Measurements from ENCODE around the gene ITM2B. TPM values are rescaled to one million over a fixed set of nuclear protein-coding genes. Genes with fewer than 3 reads are reported as not detected.
A peak's percentile ranks its signal among the peaks of the same experiment; 100 is the strongest.
"Not testable (repeated sequence)": the region's sequence is repeated elsewhere in the genome, so short reads cannot be mapped to it uniquely, and the experiment has no call there.

Gene ITM2B
- total and polyA plus RNA-seq, 7 donors, result 105 to 219 (median 154) TPM

- WGBS, 3 donors, result 1 to 3% (median 1%) methylated on average over 7 of the region's 7 CpGs
- peak overlapping the region; percentile 97 for H3K4me3 ChIP-seq
Observed at GRCh38 chr13:48235341-48236135, 2.5 kb downstream of the ITM2B start.

GRCh38 chr13:48236528-48237353 lies 3.7 kb downstream of the ITM2B start:
- H3K4me1 ChIP-seq, result peaks cover 47% of the 10 kb centered on the region
- TF ChIP-seq CTCF (IDR thresholded peaks at IDR 0.05), result no peak
- DNase-seq (no peak), ATAC-seq (peak in 3 of 4 donors; percentile 62 to 81 (median 77))
- no peaks in the 10 kb centered on the region for H3K9me3 ChIP-seq
- H3K36me3 ChIP-seq (ENCODE audit: insufficient read depth in 1 of 2, low read depth in 1 of 2), result peaks cover 0 to 18% of the 10 kb centered on the region in 2 donors
- peak overlapping the region; percentile 99 for H3K27ac ChIP-seq
- intact Hi-C loops (cut with DNase I), result loop anchor here in 1 of 2 donors (5.0 to 10.0 kb wide), 2 partner anchors 66 to 338 kb away; partner anchors contain the start of gene RB1
- H3K4me3 ChIP-seq, result peak overlapping the region; percentile 97
- 7 to 15% (median 8%) methylated on average over 3 of the region's 3 CpGs for WGBS, 3 donors
- no peaks in the 10 kb centered on the region for H3K27me3 ChIP-seq (ENCODE audit: insufficient read depth in 3 of 3, low read length in 2 of 3)

More at GRCh38 chr13:48235341-48236135, 2.5 kb downstream of the ITM2B start:
- no peak for DNase-seq
- Histone ChIP-seq H3K36me3 (ENCODE audit: insufficient read depth in 1 of 2, low read depth in 1 of 2) (peaks cover 0 to 12% of the 10 kb centered on the region in 2 donors), H3K27ac (peak overlapping the region; percentile 99), H3K27me3 (ENCODE audit: insufficient read depth in 3 of 3, low read length in 2 of 3) (no peaks in the 10 kb centered on the region), H3K4me1 (peaks cover 47% of the 10 kb centered on the region), H3K9me3 (no peaks in the 10 kb centered on the region)
- TF ChIP-seq CTCF (IDR thresholded peaks at IDR 0.05), result no peak
- intact Hi-C loops (cut with DNase I), result loop anchor here in 1 of 2 donors (5.0 to 10.0 kb wide), 2 partner anchors 67 to 339 kb away; partner anchors contain the start of gene RB1
- ATAC-seq, result peak; percentile 58 to 74 (median 64)

GRCh38 chr13:48239369-48239768 lies 6.4 kb downstream of the ITM2B start:
- not testable (repeated sequence) for H3K27ac ChIP-seq; ATAC-seq; H3K4me3 ChIP-seq; H3K9me3 ChIP-seq; H3K27me3 ChIP-seq (ENCODE audit: insufficient read depth in 3 of 3, low read length in 2 of 3); DNase-seq
- 96 to 99% (median 97%) methylated on average over 6 of the region's 6 CpGs for WGBS, 3 donors
- Histone ChIP-seq H3K36me3 (ENCODE audit: insufficient read depth in 1 of 2, low read depth in 1 of 2) (peaks cover 0 to 26% of the 10 kb centered on the region in 2 donors), H3K4me1 (peaks cover 60% of the 10 kb centered on the region)
- intact Hi-C loops (cut with DNase I), result loop anchor here in 1 of 2 donors (5.0 to 10.0 kb wide), 2 partner anchors 63 to 335 kb away; partner anchors contain the start of gene RB1

- H3K27me3 ChIP-seq (ENCODE audit: insufficient read depth in 3 of 3, low read length in 2 of 3), result no peaks in the 10 kb centered on the region
- DNase-seq (no peak), ATAC-seq (no peak)
- no peak overlapping the region for H3K27ac ChIP-seq
- H3K9me3 ChIP-seq, result no peaks in the 10 kb centered on the region
- no peak overlapping the region for H3K4me3 ChIP-seq
- intact Hi-C loops (cut with DNase I), result no loop called here
- no peak for TF ChIP-seq CTCF (IDR thresholded peaks at IDR 0.05)
- 76 to 83% (median 80%) methylated on average over 4 of the region's 4 CpGs for WGBS, 3 donors
- peaks cover 65% of the 10 kb centered on the region for H3K4me1 ChIP-seq
- H3K36me3 ChIP-seq (ENCODE audit: insufficient read depth in 1 of 2, low read depth in 1 of 2), result peaks cover 0 to 26% of the 10 kb centered on the region in 2 donors
Observed at GRCh38 chr13:48241651-48242050, 8.6 kb downstream of the ITM2B start.

- Histone ChIP-seq H3K36me3 (ENCODE audit: insufficient read depth in 1 of 2, low read depth in 1 of 2) (peaks cover 0 to 26% of the 10 kb centered on the region in 2 donors), H3K9me3 (no peaks in the 10 kb centered on the region), H3K27ac (no peak overlapping the region), H3K4me1 (peaks cover 57% of the 10 kb centered on the region), H3K27me3 (ENCODE audit: insufficient read depth in 3 of 3, low read length in 2 of 3) (no peaks in the 10 kb centered on the region), H3K4me3 (no peak overlapping the region)
- no peak for DNase-seq
- intact Hi-C loops (cut with DNase I), result no loop called here
- WGBS, 3 donors, result 94 to 100% (median 95%) methylated on average over 1 of the region's 1 CpG
- no peak for TF ChIP-seq CTCF (IDR thresholded peaks at IDR 0.05)
- ATAC-seq, result no peak
Observed at GRCh38 chr13:48242677-48243076, 9.7 kb downstream of the ITM2B start.

All from psoas muscle (tissue), 8 donors.